ENCODE measurements around the gene SPTSSB. TPM values are rescaled to one million over a fixed set of nuclear protein-coding genes. Genes with fewer than 3 reads are reported as not detected.

The SPTSSB gene
- total and polyA plus RNA-seq, 9 of the 15 experiments (the other 6 are each of a cell fraction or from before 2014, with no cell fraction given), result 0.07 TPM; not detected in 8

DNA sequence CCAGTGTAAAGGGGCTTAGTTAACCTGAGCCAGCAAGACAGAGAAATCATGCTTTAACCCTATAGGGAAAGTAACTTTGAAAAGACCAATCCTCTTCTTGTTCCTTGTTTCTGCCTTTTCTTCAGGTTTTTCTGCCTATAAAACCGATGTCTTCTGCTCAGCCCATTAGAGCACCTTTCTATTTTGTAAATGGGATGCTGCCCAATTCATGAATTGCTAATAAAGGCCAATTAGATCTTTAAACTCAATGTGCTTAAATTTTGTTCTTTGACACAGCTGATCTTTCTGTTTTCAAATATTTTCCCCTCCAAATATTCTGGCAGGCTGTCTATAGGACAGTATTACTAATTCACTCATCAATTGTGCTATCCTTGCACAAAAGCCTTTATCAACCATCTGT, 33.8 kb upstream of the SPTSSB start:
- Histone ChIP-seq H3K36me3 (ENCODE audit: control insufficient read depth, insufficient read depth, low read length) (no peaks in the 10 kb centered on the region), H3K27ac (ENCODE audit: extremely low read depth, low read depth, low read length) (no peak overlapping the region), H4K20me1 (replicated peaks; ENCODE audit: control insufficient read depth, insufficient read depth, low read length) (no peaks in the 10 kb centered on the region), H3K4me3 (no peak overlapping the region), H2AFZ (ENCODE audit: low read depth, low read length) (no peak overlapping the region), H3K27me3 (ENCODE audit: control insufficient read depth in 2 of 2, insufficient read depth in 2 of 2, low read length in 2 of 2) (no peaks in the 10 kb centered on the region), H3K9ac (ENCODE audit: insufficient read depth in 1 of 2, low read depth in 2 of 2, low read length in 2 of 2) (no peak overlapping the region), H3K4me2 (ENCODE audit: insufficient read depth, low read length) (no peak overlapping the region), H3K79me2 (ENCODE audit: control insufficient read depth, insufficient read depth, low read length) (no peaks in the 10 kb centered on the region), H3K9me3 (replicated peaks; ENCODE audit: control insufficient read depth, insufficient read depth, low read depth, low read length) (no peaks in the 10 kb centered on the region), H3K9me1 (ENCODE audit: control insufficient read depth, insufficient read depth, low read length) (no peaks in the 10 kb centered on the region), H3K4me1 (replicated peaks in 1 of 2; ENCODE audit: control insufficient read depth in 2 of 2, insufficient read depth in 2 of 2, low read length in 2 of 2) (no peaks in the 10 kb centered on the region)
- POLR2A ChIA-PET, result no interaction called here
- FAIRE-seq, result no peak
- in situ Hi-C loops (cut with MboI) (loop anchor here (10.0 kb wide), 1 partner anchor 720 kb away; no protein-coding TSS in a partner anchor), intact Hi-C loops (cut with micrococcal nuclease) (no loop called here)
- BruUV-seq (replicated peaks), result no TSS peak
- CTCF ChIA-PET (ENCODE audit: low intra/inter-chr PET ratio), result no interaction called here
- no peak for TF ChIP-seq ZSCAN32 (CRISPR knock-in tag; IDR thresholded peaks at IDR 0.05)
- TF ChIP-seq ZBTB1 (CRISPR knock-in tag; IDR thresholded peaks at IDR 0.05; ENCODE audit: borderline replicate concordance, low read depth), result no peak
- TF ChIP-seq MYNN (IDR thresholded peaks at IDR 0.05), result no peak
- TF ChIP-seq MYNN (CRISPR knock-in tag; IDR thresholded peaks at IDR 0.05), result no peak
- no peak for TF ChIP-seq ZC3H8 (IDR thresholded peaks at IDR 0.05)
- TF ChIP-seq HDGF (IDR thresholded peaks at IDR 0.05), result no peak
- no peak for TF ChIP-seq MAFG (tag; conservative IDR thresholded peaks at IDR 0.05)
- no peak for TF ChIP-seq ZNF766 (CRISPR knock-in tag; conservative IDR thresholded peaks at IDR 0.05)
- no peak for TF ChIP-seq CREB3 (tag; conservative IDR thresholded peaks at IDR 0.05; ENCODE audit: low read depth)
- ATAC-seq, result no peak
- WGBS (ENCODE audit: insufficient coverage, low coverage, missing lambda C conversion rate), result 0% methylated on average over 1 of the region's 1 CpG
- no peak for DNase-seq (ENCODE audit: extremely low read depth in 1 of 4, low spot score in 3 of 4)
